ENCODE data around the gene KMO.

DNA sequence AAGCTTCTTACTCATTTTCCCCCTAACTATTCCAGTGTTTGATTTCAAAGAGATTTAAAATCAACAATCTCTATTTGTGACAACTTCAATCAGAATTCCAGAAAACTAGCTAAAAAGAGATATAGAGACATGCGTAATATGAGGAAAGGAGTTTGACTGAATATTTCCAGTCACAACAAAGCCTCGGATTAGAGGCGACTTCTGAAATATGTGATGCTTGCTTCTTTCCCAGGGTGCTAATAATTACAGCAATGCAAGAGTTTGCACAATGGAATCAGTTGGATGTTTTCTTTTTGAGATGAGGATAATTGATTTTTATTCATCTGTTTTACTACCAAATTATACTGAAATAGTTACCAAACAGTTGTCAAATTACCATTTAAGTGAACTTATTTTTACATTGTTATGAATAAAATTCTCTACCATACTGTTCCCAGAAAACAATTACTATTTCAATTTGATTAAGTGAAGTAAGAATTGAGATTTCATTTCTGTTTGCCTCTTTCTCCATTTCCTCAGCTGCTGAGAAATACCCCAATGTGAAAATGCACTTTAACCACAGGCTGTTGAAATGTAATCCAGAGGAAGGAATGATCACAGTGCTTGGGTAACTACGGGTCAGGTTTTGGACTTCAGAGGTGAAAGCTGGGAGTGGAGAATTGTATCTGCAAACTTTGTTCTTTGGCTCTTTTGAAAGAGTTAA, 28.1 kb downstream of the KMO start:
- no peak for TF ChIP-seq ZNF777 (CRISPR knock-in tag; IDR thresholded peaks at IDR 0.05)
- no peak for TF ChIP-seq SP2 (CRISPR knock-in tag; IDR thresholded peaks at IDR 0.05)
- TF ChIP-seq EP300 (IDR thresholded peaks at IDR 0.05; ENCODE audit: low read depth in 2 of 2, low read length in 2 of 2), result no peak
- no peak for TF ChIP-seq EP300 (CRISPR knock-in tag; IDR thresholded peaks at IDR 0.05; ENCODE audit: borderline replicate concordance)
- no peak for TF ChIP-seq SIN3A (IDR thresholded peaks at IDR 0.05; ENCODE audit: borderline replicate concordance, low read depth, low read length)
- no peak for TF ChIP-seq ZBTB33 (CRISPR knock-in tag; IDR thresholded peaks at IDR 0.05)
- TF ChIP-seq ZNF160 (CRISPR knock-in tag; IDR thresholded peaks at IDR 0.05), result no peak

Measured in HepG2 (cell line).